Right cardiac atrium (tissue), 5 donors: ENCODE results near the gene DNAJB12. TPM values are rescaled to one million over a fixed set of nuclear protein-coding genes. Genes with fewer than 3 reads are reported as not detected.
"Not testable (repeated sequence)": the region's sequence is repeated elsewhere in the genome, so short reads cannot be mapped to it uniquely, and the experiment has no call there.

Experiments used
- ATAC-seq, 2 donors: fragments of 200-7000 bp; cut with Tn5 transposase; one replicate each; pipeline versions ENCODE4 v1.8.0 to v1.9.1; 2020; ENCODE audit warnings: moderate library complexity in 2 of 2, mild to moderate bottlenecking in 1 of 2
- DNase-seq, 3 donors: peaks; one replicate each; pipeline ENCODE4 v3.0.0-alpha.2; 2020
- H3K27ac ChIP-seq: one replicate; pipeline ENCODE4 v1.5.1; 2013; ENCODE audit warnings: mild to moderate bottlenecking, low read length, control low read depth, moderate library complexity
- H3K27me3 ChIP-seq: one replicate; pipeline ENCODE4 v1.6.1; 2013; ENCODE audit not compliant: control insufficient read depth, insufficient read depth
- H3K4me1 ChIP-seq: one replicate; pipeline ENCODE4 v1.6.1; 2013; ENCODE audit warnings: low read length; ENCODE audit not compliant: control insufficient read depth, insufficient read depth
- H3K4me3 ChIP-seq: one replicate; pipeline ENCODE4 v1.5.1; 2013; ENCODE audit warnings: low read length, control low read depth
- H3K9me3 ChIP-seq: one replicate; pipeline ENCODE4 v1.6.1; 2013; ENCODE audit warnings: low read length; ENCODE audit not compliant: control insufficient read depth
- WGBS: extraction: QIAGEN DNeasy Blood & Tissue Kit; methylation state at CpG from one replicate; pipeline ENCODE4 v1.1.7; 2013; 5-methylcytosine and 5-hydroxymethylcytosine counted together
- intact Hi-C, 4 donors: fragments of 100-400 bp; cut with DNase I; formaldehyde crosslinking; loops; one replicate each; pipeline versions ENCODE4 v1.11.0 to v1.14.0; 2022 to 2023
- long read RNA-seq, 4 donors: library from polyadenylated mRNA; unstranded; transcript quantifications; one replicate each; pipeline ENCODE4 v2.0.0, GENCODE V29; 2020 to 2021
- polyA plus RNA-seq: library from polyadenylated mRNA; stranded (reverse); fragments of 200-250 nt; gene quantifications from one replicate; pipeline ENCODE4 v1.2.3, GENCODE V29; 2013
- total RNA-seq, 4 donors: library from RNA; stranded (reverse); fragmentation: NEBNext Ultra II Directional; extraction: Animal tissue kit (Norgen Biotek cat#: 25700); gene quantifications; one replicate each; pipeline ENCODE4 v1.2.1, GENCODE V29; 2021
- donor health status: healthy with polysubstance abuse.
- donor health status: DM: no; HTN: yes; CAD: no.
- donor health status: DM: no; HTN: no; CAD: no.
- donor health status: DM: no; HTN: yes; CAD: no; lungs with severe emphysema.
- donor health status: DM: yes; HTN: yes; CAD: no.

DNAJB12 gene
- total RNA-seq = 10 to 100 TPM; 26.9 to 35.0 (median 30.9) TPM
- 25.8 TPM for polyA plus RNA-seq
- long read RNA-seq, donor 1, full-length matches to known transcripts = 61 of 118 reads
- long read RNA-seq, donor 1, partial matches to known transcripts = 5 of 118 reads
- long read RNA-seq, donor 1, other reads (novel, unspliced or antisense) = 52 of 118 reads
- long read RNA-seq, donor 2, full-length matches to known transcripts = 27 of 59 reads
- long read RNA-seq, donor 2, partial matches to known transcripts = 5 of 59 reads
- long read RNA-seq, donor 2, other reads (novel, unspliced or antisense) = 27 of 59 reads
- long read RNA-seq, donor 3, full-length matches to known transcripts = 190 of 355 reads
- long read RNA-seq, donor 3, partial matches to known transcripts = 22 of 355 reads
- long read RNA-seq, donor 3, other reads (novel, unspliced or antisense) = 143 of 355 reads
- long read RNA-seq, donor 4, full-length matches to known transcripts = 28 of 69 reads
- long read RNA-seq, donor 4, partial matches to known transcripts = 4 of 69 reads
- long read RNA-seq, donor 4, other reads (novel, unspliced or antisense) = 37 of 69 reads

DNA sequence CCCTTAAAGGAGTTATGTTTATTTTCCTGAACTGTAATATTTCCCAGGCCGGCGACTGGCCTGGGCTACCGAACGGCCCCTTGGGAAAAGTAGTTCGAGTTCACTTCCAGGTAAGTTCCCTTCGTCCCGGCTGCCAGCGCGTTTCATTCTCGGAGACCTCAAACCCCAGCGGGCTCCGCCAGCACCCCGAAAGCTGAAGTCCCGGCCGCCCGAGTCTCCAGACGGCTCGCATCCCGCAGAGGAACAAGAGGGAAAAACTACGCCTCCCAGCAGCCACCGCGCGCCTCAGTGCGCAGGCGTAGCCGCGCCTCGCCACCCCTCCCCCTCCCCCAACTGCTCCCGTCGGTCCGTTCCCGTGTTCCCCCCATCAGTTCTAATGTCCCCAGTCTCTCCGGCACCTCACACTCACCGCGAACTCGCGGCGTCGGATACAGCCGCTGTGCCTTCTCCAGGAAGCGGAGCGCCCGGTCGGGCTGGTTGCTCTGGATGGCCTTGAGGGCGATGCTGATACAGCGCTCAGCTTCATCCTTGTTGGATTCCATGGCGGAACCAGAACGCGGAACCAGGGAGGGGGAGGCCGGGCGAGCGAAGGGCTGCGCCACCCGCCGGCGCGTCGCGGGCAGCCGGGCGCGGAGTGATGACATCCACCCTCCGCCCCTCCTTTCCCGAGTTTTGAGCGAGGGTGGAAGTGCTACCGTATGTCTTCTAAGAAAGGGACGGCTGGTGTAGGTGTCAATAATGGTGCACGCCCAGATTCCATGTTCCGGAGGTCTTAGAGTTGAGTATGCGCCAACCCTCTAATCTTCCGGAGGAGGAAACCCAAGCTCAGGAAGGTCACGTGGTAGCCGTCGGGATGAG lies at the start of gene DNAJB12:
DNAJB12 (minus strand) TSS at position 564 of the 858 bp plus-strand sequence; CDS start at position 542, 22 bp downstream.
- H3K4me1 ChIP-seq = peaks cover 7% of the 10 kb centered on the region
- ATAC-seq (peak; percentile 91 to 92), DNase-seq (peak; percentile 92 to 96 (median 96))
- H3K27ac ChIP-seq = peak within 1 kb of the TSS; percentile 97
- intact Hi-C loops = no loop called here
- no peaks in the 10 kb centered on the region for H3K9me3 ChIP-seq
- no peaks in the 10 kb centered on the region for H3K27me3 ChIP-seq
- WGBS = under 1% methylated on average over 74 of the region's 74 CpGs
- peak within 1 kb of the TSS; percentile 52 for H3K4me3 ChIP-seq

DNA sequence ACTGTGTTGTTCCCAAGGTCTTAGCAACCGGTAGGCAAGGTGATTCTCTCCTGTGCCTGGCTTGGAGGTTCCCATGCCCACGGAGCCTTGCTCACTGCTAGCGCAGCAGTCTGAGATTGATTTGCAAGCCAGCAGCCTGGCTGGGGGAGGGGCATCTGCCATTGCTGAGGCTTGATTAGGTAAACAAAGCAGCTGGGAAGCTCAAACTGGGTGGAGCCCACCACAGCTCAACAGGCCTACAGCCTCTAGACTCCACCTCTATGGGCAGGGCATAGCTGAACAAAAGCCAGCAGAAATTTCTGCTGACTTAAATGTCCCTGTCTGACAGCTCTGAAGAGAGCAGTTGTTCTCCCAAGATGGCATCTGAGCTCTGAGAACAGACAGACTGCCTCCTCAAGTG lies 40.9 kb upstream of the DNAJB12 start:
- H3K9me3 ChIP-seq, intact Hi-C loops, H3K4me1 ChIP-seq, H3K27ac ChIP-seq, H3K4me3 ChIP-seq, ATAC-seq, H3K27me3 ChIP-seq: not testable (repeated sequence)
- WGBS = 94% methylated on average over 3 of the region's 3 CpGs
- peak in 1 of 3 donors; percentile 62 for DNase-seq

DNA sequence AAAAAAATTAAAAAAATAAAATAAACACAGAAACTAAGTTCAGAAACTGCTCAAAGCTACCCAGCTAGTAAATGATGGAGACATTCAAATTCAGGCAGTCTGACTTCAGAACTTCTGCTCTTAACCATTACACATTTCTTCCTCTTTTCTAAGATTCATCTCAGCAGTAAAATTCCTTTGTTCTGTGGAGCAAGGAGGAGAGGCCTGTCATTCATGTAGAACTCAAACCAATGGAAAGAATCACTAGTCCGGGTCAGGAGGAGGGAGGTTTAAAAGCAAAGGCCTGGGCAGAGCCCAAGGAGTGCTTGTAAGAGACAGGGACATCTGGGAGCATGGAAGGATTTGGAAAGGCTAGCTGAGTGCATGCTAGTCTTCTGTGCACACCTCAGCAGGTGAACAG lies 37.9 kb upstream of the DNAJB12 start:
- Histone ChIP-seq H3K27me3 (no peaks in the 10 kb centered on the region), H3K4me3 (no peak overlapping the region), H3K9me3 (no peaks in the 10 kb centered on the region), H3K27ac (no peak overlapping the region), H3K4me1 (no peaks in the 10 kb centered on the region)
- no peak for DNase-seq
- no peak for ATAC-seq
- WGBS = 87% methylated on average over 1 of the region's 1 CpG
- intact Hi-C loops = no loop called here

DNA sequence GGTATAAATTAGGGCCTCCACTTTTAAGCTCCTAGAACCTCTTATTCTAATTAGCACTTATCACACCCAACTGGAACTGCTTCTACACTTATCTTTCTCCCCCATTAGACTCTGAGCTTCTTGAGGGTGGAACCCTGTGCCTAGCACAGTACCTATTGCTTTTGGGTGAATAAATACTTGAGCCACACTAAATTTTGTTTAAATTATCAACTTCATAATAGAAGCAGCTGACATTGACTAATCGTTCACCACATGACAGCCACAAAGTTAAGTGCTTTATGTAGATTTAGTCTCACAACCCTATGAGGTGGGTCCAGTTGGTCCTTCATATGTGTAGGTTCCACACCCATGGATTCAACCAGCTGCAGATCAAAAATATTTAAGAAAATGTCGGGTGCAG lies 36.0 kb upstream of the DNAJB12 start:
- 97% methylated on average over 2 of the region's 2 CpGs for WGBS
- ATAC-seq = no peak
- H3K27ac ChIP-seq = no peak overlapping the region
- no peaks in the 10 kb centered on the region for H3K4me1 ChIP-seq
- no peaks in the 10 kb centered on the region for H3K27me3 ChIP-seq
- intact Hi-C loops = no loop called here
- H3K9me3 ChIP-seq = no peaks in the 10 kb centered on the region
- DNase-seq = no peak
- H3K4me3 ChIP-seq = no peak overlapping the region

DNA sequence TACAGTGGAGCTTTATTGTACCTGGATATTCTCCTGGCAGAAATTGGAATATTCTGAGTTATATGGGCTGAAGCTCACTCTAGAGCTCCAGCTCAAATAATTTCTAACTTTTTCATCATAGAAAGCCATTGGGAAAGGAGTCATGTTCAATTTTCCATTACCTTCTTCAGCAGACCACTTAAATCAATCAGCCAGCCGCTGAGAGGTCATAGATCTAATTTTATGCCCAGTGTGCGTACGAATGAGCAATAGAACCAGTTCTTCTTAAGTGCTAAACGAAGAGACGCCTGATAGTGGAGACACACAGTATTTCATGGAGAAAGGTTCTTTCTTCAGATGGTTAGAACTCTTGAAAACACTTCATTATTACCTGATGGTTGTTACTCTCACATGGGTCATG lies 35.0 kb upstream of the DNAJB12 start:
- Histone ChIP-seq H3K4me1 (no peaks in the 10 kb centered on the region), H3K27ac (no peak overlapping the region), H3K9me3 (no peaks in the 10 kb centered on the region), H3K27me3 (no peaks in the 10 kb centered on the region), H3K4me3 (no peak overlapping the region)
- DNase-seq (no peak), ATAC-seq (no peak)
- intact Hi-C loops = no loop called here
- 87% methylated on average over 5 of the region's 5 CpGs for WGBS

DNA sequence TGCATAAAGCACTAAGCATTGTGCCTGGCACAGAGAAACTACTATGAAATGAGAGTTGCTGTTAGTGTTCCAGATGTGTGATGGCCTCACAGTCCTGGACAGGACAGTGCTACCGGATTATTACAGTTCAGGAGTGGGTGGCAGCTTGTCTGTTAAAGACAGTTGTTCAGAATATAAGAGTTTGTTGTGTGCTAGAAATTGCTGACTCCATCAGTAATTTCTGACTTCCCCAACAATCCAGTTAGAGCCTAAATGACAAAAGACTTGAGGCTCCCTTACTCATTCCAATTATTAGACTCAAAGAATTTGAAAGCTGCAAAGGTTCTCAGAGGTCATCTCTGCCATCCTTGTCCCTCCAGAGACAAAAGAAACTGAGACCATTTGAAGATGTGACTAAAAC lies 34.3 kb upstream of the DNAJB12 start:
- Histone ChIP-seq H3K9me3 (no peaks in the 10 kb centered on the region), H3K27me3 (no peaks in the 10 kb centered on the region), H3K4me3 (no peak overlapping the region), H3K27ac (no peak overlapping the region), H3K4me1 (no peaks in the 10 kb centered on the region)
- intact Hi-C loops = no loop called here
- WGBS = 87% methylated on average over 1 of the region's 1 CpG
- no peak for ATAC-seq
- no peak for DNase-seq

DNA sequence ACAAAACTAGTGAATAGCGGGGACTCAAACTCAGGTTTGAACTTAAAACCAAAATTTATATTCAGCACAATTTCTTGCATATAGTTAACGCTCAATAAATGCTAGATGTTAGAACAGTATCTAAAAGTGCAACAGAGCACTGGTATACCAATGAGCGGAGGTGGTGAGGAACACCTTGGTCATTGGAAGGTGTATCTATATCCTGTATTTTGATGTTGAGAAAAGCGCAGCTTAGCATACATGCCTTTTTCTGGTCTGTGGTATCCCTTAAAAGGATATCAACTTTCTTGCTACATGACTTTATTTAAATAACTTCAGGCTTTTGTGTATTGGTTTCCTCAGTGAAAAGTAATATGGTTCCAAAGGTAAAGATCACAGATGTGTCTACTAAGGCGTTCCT lies 33.3 kb upstream of the DNAJB12 start:
- Histone ChIP-seq H3K27ac (no peak overlapping the region), H3K27me3 (no peaks in the 10 kb centered on the region), H3K9me3 (no peaks in the 10 kb centered on the region), H3K4me1 (no peaks in the 10 kb centered on the region), H3K4me3 (no peak overlapping the region)
- ATAC-seq = no peak
- intact Hi-C loops = no loop called here
- no peak for DNase-seq
- 96% methylated on average over 5 of the region's 5 CpGs for WGBS

DNA sequence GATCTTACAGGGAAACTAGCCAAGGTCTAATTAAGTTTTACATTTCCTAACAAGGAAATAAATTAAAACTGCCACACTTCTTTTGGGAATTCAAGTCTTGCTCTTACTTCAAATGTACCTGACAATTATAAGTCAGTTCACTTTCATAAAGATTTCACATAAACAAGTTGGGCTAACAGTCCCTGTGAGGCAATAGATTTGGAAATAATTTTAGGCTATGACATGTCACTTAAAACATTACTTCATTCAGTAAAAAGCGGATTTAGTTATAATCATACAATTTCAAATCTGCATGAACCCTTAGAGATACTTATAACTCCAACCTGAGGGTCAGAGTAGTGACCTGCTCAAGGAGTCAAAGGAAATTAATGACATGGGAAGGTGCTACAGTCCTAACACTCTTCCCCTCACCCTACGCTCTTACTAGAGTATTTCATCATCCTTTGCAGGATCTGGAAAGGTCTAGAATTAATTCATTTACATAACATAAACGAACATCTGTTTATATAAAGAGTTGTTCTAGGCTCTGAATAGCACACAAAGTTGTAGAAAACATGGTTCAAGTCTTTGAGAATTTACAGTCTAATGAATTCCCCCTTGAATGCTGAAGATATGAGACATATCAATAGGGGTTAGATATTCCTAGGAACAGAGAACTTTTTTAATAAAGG lies 32.3 kb upstream of the DNAJB12 start:
- Histone ChIP-seq H3K27ac (no peak overlapping the region), H3K4me1 (no peaks in the 10 kb centered on the region), H3K4me3 (no peak overlapping the region), H3K9me3 (no peaks in the 10 kb centered on the region), H3K27me3 (no peaks in the 10 kb centered on the region)
- WGBS = 79% methylated on average over 3 of the region's 3 CpGs
- intact Hi-C loops = no loop called here
- ATAC-seq (no peak), DNase-seq (no peak)

DNA sequence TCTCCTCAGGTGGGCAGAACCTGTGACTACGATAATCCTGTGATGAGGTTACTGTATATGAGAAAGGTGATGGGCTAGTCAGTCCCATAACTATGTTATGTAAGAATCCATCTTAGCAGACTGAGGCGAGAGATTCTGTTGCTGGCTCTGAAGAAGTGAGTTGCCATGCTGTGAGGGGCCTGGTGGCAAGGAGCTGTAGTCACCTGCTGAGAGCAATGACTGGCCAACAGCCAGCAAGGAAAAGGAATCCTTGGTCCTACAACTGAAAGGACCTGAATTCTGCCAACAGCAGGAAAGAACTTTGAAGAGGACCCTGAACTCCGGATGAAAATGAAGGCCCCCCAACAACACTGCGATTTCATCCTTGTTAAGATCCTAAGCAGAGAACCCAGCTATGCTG lies 31.0 kb upstream of the DNAJB12 start:
- DNase-seq = no peak
- no peak for ATAC-seq
- Histone ChIP-seq H3K27me3 (no peaks in the 10 kb centered on the region), H3K4me3 (no peak overlapping the region), H3K4me1 (no peaks in the 10 kb centered on the region), H3K27ac (no peak overlapping the region), H3K9me3 (no peaks in the 10 kb centered on the region)
- WGBS = 91% methylated on average over 4 of the region's 4 CpGs
- intact Hi-C loops = no loop called here

DNA sequence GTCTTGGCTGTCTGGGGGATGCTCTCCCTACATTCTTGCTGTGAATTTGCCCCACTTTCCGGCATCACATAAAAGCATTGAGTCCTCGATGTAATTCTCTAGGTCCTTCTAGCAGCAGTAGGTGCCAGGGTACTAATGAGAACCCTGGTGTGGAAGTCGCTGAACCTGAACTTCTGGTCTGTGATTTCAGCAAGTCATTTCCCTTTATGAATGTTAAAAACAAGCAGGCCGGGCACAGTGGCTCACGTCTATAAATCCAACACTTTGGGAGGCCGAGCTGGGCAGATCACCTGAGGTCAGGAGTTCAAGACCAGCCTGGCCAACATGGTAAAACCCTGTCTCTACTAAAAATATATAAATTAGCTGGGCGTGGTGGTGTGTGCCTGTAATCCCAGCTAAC lies 30.3 kb upstream of the DNAJB12 start:
- H3K4me3 ChIP-seq, H3K9me3 ChIP-seq, H3K27ac ChIP-seq, H3K4me1 ChIP-seq, H3K27me3 ChIP-seq, intact Hi-C loops, ATAC-seq, DNase-seq: not testable (repeated sequence)
- 83% methylated on average over 7 of the region's 7 CpGs for WGBS
